ENCODE data around the gene RPTOR.

RPTOR gene

GRCh38 chr17:80927791-80928216, 383.2 kb downstream of the RPTOR start:
- DNase-seq (ENCODE audit: low read depth, low spot score), result no peak
- CTCF ChIA-PET, result interaction anchor here (1.3 to 1.5 kb wide), 2 partner anchors 14 to 16 kb away, joined by 3 to 4 read pairs; no protein-coding TSS in a partner anchor

DNA sequence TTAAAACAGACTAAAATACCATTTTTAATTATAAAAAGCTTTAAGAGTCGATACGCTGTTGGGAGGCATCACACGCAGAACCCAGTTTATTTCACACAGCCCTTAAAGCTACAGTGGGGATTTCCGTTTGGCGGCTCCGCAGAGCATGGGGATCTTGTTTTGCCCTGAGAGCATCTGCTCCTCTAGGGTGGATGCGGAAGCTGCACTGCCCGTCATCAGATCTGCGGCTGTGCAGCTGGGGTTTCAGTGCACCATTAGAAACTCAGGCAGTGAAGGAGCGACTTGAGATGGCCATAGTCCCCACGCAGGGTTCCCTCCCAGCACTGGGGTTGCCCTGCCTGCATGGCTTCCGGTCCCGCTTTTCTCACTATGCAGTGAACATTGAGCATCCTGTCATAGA, 384.8 kb downstream of the RPTOR start:
- TF ChIP-seq, protein P1, sequence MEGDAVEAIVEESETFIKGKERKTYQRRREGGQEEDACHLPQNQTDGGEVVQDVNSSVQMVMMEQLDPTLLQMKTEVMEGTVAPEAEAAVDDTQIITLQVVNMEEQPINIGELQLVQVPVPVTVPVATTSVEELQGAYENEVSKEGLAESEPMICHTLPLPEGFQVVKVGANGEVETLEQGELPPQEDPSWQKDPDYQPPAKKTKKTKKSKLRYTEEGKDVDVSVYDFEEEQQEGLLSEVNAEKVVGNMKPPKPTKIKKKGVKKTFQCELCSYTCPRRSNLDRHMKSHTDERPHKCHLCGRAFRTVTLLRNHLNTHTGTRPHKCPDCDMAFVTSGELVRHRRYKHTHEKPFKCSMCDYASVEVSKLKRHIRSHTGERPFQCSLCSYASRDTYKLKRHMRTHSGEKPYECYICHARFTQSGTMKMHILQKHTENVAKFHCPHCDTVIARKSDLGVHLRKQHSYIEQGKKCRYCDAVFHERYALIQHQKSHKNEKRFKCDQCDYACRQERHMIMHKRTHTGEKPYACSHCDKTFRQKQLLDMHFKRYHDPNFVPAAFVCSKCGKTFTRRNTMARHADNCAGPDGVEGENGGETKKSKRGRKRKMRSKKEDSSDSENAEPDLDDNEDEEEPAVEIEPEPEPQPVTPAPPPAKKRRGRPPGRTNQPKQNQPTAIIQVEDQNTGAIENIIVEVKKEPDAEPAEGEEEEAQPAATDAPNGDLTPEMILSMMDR (IDR thresholded peaks at IDR 0.05; ENCODE audit: insufficient read depth, low read length, missing control alignments), result no peak
- no peak overlapping the region for H3K4me3 ChIP-seq (ENCODE audit: low read depth, low read length)
- DNase-seq (ENCODE audit: low read depth, low spot score), result no peak
- POLR2A ChIA-PET, result interaction anchor here (0.7 to 1.3 kb wide), 2 partner anchors 96 to 474 kb away, joined by 3 to 4 read pairs; no protein-coding TSS in a partner anchor
- CTCF ChIA-PET, result interaction anchor here (1.4 kb wide), 1 partner anchor 502 kb away, joined by 3 read pairs; no protein-coding TSS in a partner anchor

More at GRCh38 chr17:80927791-80928216, 383.2 kb downstream of the RPTOR start:
- POLR2A ChIA-PET, result no interaction called here
- TF ChIP-seq, protein P1 (IDR thresholded peaks at IDR 0.05; ENCODE audit: insufficient read depth, low read length, missing control alignments), result no peak
- H3K4me3 ChIP-seq (ENCODE audit: low read depth, low read length), result no peak overlapping the region

DNA sequence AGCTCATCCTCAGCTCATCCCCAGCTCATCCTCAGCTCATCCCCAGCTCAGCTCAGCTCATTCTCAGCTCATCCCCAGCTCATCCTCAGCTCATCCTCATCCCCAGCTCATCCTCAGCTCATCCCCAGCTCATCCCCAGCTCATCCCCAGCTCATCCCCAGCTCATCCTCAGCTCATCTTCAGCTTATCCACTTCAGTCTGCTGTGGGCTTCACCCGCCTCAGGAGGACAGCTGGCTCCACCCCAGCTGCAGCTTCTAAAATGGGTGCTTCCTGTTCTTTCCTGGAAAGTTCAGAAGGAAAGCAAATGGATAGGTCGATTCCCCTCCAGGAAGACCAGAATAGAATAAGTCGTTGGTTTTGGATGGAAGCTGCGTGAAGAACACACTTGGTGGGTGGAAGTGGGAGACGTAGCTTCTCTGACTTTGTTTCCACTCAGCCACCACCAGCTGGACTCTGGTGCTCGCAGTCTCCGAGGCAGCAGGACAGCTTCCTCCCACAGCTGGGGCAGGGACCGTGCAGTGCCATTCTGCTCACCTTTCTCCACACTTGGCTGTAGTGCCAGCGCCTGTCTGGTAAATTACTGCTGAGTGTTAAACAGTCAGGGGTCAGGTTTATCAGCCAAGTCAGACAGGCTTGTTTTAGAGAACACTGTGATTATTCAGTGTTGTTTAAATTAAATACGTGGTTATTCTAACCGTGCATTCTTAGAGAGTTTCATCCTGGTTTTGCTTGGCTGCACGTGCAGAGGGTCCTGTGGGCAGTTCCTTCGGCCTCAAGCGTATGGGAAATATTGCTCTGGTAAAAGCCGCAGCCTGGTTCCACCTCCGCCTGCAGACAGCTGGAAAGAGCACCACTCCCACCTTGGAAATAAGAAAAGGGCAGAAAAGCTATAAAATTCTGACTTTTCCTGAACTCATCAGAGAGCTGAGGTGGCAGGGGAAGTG, 386.0 kb downstream of the RPTOR start:
- POLR2A ChIA-PET, result interaction anchor here (0.7 to 1.3 kb wide), 2 partner anchors 97 to 476 kb away, joined by 3 to 4 read pairs; no protein-coding TSS in a partner anchor
- TF ChIP-seq, protein P1 (IDR thresholded peaks at IDR 0.05; ENCODE audit: insufficient read depth, low read length, missing control alignments), result no peak
- no peak overlapping the region for H3K4me3 ChIP-seq (ENCODE audit: low read depth, low read length)
- CTCF ChIA-PET, result interaction anchor here (1.2 kb wide), 1 partner anchor 9 kb away, joined by 3 read pairs; no protein-coding TSS in a partner anchor
- no peak for DNase-seq (ENCODE audit: low read depth, low spot score)

- ChIA-PET POLR2A (no interaction called here), CTCF (interaction anchor here (1.2 kb wide), 1 partner anchor 10 kb away, joined by 3 read pairs; no protein-coding TSS in a partner anchor)
- H3K4me3 ChIP-seq (ENCODE audit: low read depth, low read length), result no peak overlapping the region
- TF ChIP-seq, protein P1 (IDR thresholded peaks at IDR 0.05; ENCODE audit: insufficient read depth, low read length, missing control alignments), result no peak
- DNase-seq (ENCODE audit: low read depth, low spot score), result peak; percentile 44
These were observed 387.0 kb downstream of the RPTOR start for GRCh38 chr17:80931421-80932265.

DNA sequence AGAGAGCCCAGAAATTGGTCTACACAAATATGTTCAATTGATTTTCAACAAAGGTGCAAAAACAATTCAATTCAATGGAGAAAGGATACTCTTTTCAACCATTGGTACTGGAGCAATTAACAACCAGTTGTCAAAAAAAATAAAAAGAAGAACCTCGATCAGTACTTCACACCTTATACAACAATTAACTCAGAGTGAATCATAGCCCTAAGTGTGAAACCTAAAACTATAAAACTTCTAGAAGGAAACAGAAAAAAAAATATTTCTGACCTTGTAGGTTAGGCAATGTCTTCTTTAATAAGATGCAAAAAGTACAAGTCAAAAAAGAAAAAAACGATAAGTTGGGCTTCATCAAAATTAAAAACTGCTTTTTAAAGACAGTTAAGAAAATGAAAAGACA, 390.9 kb downstream of the RPTOR start:
- ChIA-PET CTCF (no interaction called here), POLR2A (no interaction called here)
- no peak for DNase-seq (ENCODE audit: low read depth, low spot score)
- H3K4me3 ChIP-seq (ENCODE audit: low read depth, low read length), result no peak overlapping the region
- TF ChIP-seq, protein P1 (IDR thresholded peaks at IDR 0.05; ENCODE audit: insufficient read depth, low read length, missing control alignments), result no peak
